ENCODE results near the gene TMEM109.

Gene TMEM109

DNA sequence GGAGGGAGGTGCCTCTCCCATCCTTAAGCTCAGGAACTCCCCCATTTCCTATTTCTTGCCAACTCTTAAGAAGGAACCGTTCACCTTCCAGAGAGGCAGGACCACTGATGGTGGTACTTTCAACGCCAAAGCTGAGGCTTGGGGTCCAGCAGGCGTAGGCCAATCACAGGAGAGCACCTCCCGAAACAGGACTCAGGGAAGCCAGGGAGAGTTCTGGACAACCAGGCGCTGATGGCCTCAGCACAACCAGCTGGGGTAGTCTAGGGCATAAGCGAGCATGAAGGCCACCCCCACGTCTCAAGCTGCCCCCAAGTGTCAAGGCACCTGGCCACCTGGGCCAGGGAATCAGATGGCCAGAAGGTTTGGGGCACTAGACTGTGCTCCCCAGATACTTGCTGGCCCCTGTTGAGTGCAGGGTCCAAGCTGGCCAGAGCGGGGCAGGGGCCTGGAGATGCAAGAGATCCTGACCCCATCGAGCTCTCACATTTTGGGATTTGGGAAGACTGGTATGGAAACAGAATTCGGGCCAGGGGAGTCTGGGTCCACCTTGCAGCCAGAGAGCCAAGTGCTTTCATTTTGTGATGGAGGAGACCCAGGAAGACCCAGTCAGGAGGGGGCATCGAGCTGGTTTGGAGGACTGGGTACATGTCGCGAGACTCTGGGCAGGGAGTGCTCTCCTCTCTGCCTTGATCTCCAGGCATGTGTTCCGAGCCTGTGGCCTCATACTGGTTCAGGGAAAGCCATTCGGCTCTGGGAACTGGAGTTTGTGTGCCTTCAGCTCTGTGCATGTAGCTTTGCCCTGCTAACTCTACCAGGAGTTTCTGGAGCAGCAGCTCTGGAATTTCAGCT is 58.4 kb downstream of the TMEM109 start:
- no peak for DNase-seq
